Activated effector memory CD4-positive, alpha-beta T cell treated with Interleukin-2 at 50 U/mL for 16 hours (primary cell): Measurements from ENCODE around the gene DPH3.

Source experiments
- DNase-seq: peaks from one replicate; pipeline ENCODE4 v3.0.0-alpha.2; 2020

Gene DPH3

GRCh38 chr3:16227566-16227965, 37.2 kb downstream of the DPH3 start:
- no peak for DNase-seq

GRCh38 chr3:16224325-16224724, 40.4 kb downstream of the DPH3 start:
- DNase-seq: no peak

GRCh38 chr3:16222547-16222946, 42.2 kb downstream of the DPH3 start:
- no peak for DNase-seq

- DNase-seq: no peak
Observed at GRCh38 chr3:16221990-16222389, 42.8 kb downstream of the DPH3 start.

GRCh38 chr3:16219777-16220176, 45.0 kb downstream of the DPH3 start:
- DNase-seq: no peak

- DNase-seq: no peak
Observed at GRCh38 chr3:16216373-16216935, 48.3 kb downstream of the DPH3 start.

- DNase-seq: no peak
Observed at GRCh38 chr3:16214366-16214765, 50.4 kb downstream of the DPH3 start.

GRCh38 chr3:16211176-16211904, 53.4 kb downstream of the DPH3 start:
- no peak for DNase-seq
